GM19468 (cell line): ENCODE measurements around the gene BOLA2.
"Not testable (repeated sequence)": the region's sequence is repeated elsewhere in the genome, so short reads cannot be mapped to it uniquely, and the experiment has no call there.

Source experiments
- ATAC-seq: cut with Tn5 transposase; IDR thresholded peaks from one replicate; pipeline ENCODE4 v1.9.1; 2021; ENCODE audit warnings: mild to moderate bottlenecking, moderate library complexity, moderate number of reproducible peaks; ENCODE audit not compliant: unreplicated experiment; ENCODE audit errors: extremely low read depth

The BOLA2 gene

DNA sequence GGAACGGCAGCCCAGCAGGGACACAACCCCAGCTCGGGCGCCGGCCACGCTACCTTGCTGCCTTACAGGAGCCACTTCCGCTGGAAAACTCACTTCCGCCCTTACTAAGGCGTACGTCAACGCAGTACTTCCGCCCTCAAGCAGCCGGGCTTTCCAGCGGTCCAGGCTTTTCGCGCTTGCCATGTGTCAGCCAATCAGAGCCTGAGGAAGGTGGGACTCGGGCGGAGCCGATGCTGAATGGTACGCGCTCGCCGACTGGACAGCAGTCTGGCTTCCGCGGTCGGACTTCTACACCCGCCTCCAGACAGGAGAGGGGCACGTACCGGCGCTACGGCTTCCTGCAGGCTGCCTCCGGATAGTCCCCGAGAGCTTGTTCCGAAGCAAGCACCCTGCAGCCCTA, at the start of gene BOLA2, which contains the start of gene SLX1B:
Gene BOLA2, minus strand, starts transcription at position 83 of the 400 bp plus-strand sequence. CDS start 98 bp downstream, outside the sequence.
Gene SLX1B, plus strand, starts transcription at position 265 of the 400 bp plus-strand sequence.
- ATAC-seq: peak; percentile 93

- not testable (repeated sequence) for ATAC-seq
These were observed 28.1 kb upstream of the BOLA2 start for GRCh38 chr16:29482276-29482675.

DNA sequence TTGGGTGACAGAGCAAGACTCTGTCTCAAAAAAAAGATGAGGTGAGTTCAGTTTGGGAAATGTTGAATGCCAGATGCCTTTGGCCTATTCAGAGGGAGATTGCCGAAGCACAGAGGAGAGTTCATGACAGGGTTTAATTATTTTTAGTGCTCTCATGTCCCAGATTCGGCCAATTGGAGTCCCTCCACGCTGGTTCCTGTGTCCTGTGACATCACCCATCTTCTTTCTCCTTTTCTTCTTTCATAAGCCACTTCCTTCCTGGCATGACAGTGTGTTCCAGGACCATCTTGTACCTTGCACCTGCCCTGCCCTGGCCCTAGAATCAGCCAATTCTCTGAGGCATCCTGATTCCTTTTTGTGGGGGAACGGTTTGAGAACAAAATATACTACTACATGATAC, 17.9 kb upstream of the BOLA2 start:
- not testable (repeated sequence) for ATAC-seq

- ATAC-seq: not testable (repeated sequence)
These were observed 15.5 kb upstream of the BOLA2 start for GRCh38 chr16:29469660-29470059.

DNA sequence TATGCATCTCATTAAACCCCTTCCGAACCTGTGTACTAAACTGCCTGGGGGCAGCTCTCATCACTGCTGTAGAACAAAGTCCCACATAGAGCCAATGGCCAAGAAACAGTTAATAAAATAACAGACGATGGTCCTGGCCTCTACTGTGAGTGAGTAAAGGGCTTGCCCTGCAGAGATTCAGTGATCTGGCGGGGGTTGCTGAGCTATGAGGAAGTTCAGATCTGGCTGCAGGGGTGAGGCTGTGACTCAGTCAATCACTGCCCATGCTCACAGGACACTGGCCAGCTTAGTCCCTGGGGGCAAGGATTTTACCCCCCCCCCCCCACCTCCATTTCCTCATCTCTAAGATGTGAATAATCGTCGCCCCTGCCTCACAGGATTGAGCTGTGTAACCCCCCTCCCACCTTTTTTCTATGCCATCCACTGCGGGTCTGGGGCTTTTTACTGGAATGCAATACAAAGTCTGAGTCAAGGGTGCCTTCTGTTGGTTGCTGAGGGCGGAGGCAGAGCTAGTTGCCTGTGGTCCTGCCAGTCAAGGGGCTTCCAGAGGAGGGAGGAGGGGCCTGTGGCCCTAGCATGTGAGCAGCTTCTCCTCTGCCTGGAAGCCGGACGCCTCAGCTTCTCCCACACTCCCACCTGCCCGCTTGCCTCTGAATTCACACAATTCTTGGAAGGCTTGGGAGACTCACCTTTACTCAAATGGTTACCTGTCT, 13.7 kb upstream of the BOLA2 start:
- ATAC-seq: not testable (repeated sequence)

DNA sequence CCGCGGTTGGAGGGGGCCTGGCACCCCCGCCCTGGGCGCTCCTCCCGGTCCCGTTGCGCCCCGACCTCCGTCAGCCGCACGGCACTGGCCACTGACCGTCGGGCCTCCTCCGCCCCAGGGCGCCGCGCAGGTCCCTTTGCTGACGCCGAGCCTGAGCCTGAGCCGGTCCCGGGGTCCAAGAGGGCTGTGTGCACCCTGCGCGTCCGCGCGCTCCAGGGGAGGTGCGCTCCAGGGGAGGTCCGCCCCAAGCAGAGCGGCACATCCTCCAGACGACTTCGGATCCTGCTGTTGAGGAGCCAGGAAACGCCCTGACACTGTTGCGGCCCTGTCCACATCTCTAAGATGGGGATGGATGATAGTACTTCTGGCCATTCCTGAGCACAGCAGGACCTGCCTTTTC, 12.8 kb upstream of the BOLA2 start:
- not testable (repeated sequence) for ATAC-seq

GRCh38 chr16:29465985-29466824, 12.1 kb upstream of the BOLA2 start:
- not testable (repeated sequence) for ATAC-seq

DNA sequence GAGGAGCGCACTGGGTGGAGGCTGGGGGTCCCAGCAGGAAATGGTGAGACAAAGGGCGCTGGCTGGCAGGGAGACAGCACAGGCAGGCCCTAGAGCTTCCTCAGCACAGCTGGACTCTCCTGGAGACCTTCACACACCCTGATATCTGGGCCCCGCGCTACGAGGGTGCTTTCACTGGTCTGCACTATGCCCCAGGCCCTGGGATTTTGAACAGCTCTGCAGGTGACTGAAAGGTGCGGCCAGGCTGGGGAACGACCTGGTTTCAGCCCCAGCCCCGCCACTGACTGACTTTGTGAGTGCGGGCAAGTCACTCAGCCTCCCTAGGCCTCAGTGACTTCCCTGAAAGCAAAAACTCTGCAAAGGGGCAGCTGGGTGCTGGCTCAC, 6.5 kb upstream of the BOLA2 start:
- not testable (repeated sequence) for ATAC-seq

DNA sequence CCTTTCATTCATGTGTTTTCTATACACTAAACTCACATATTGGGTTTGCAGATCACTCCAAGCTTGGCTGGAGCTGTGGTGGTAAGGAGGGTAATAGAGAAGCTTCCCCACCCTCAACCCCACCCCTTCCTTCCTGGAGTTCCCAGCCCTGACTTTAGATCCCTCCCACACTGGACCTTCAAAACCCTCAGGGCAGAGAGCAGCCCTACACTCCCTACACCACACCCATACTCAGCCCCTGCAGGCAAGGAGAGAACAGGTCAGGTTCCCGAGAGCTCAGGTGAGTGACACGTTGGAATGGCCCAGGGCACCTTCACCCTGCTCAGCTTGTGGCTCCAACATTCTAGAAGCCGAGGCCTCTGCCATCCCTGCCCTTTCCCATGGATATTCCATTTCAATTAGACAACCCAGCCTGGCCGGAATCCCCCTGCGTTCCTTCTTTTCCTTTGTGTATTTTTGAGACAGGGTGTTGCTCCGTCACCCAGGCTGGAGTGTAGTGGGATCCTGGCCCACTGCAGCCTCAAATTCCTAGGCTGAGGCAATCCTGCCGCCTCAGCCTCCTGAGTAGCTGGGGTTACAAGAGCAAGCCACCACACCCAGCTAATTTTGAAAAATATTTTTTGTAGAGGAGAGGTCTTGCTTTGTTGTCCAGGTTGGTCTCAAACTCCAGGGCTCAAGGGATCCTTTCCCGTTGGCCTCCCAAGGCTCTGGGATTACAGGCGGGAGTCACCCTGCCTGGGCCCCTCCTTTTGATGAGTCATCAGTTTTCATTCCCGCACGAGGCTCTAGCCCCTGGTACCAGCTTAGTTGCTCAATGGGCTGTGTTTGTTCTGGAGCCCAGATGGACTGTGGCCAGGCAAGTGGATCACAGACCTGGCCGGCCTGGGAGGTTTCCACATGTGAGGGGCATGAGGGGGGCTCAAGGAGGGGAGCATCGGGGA, 5.8 kb upstream of the BOLA2 start, which contains the start of gene SULT1A4:
Gene SULT1A4, plus strand, starts transcription at position 208 of the 941 bp plus-strand sequence. CDS start 1,473 bp downstream, outside the sequence.
- not testable (repeated sequence) for ATAC-seq

DNA sequence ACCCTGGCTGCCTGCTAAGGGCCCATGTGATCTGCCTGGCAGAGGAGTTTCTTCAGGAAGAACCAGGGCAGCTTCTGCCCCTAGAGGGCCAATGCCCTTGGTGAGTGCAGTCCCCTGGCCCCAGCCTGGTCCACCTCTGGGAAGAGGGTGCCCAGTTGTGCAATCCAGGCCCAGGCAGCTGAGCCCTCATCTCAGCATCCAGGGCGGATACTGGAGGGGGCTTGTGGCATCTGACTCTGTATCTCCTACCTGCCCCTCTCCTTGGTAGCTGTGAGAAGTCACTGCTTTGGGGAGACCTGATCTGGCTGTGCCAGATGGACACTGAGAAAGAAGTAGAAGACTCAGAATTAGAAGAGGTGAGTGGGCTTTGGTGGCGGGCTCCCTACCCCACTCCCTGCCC, 3.5 kb upstream of the BOLA2 start:
- ATAC-seq: not testable (repeated sequence)

DNA sequence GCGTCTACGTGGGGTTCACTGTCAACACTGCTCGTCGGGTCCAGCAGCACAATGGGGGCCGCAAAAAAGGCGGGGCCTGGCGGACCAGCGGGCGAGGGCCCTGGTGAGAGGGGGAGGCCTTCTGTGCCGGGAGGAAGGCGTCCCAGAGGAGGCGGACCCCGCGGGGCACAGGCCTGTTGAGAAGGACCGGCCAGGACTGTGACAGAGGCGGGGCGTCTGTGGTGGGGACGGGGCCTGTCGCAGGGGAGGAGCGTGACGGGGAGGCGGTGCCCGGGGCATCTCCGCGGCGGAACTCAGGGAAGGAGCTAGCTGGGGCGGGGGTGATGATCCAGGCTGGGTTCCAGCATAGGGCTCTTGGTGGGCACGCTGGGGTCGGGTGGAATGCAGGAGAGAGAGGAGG, 677 bp upstream of the BOLA2 start:
- ATAC-seq: peak; percentile 28

GRCh38 chr16:29453754-29454153, 397 bp downstream of the BOLA2 start:
- ATAC-seq: not testable (repeated sequence)

DNA sequence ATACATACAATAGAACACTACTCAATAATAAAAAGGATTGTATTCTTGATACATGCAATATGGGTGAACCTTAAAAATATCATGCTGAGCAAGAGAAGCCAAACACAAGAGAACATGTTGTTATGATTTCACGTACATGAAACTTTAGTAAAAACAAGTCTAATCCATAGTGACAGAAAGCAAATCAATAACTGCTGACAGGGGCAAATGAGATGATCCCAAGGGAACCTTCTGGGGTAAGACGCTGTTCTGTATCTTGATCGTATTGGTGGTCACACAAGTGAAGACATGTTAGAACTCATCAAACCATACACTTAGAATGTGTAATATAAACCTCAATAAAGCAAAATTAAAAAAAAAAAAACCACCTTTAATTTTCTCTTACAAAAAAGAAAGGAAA, 28.8 kb downstream of the BOLA2 start:
- ATAC-seq: not testable (repeated sequence)

GRCh38 chr16:29423587-29423986, 30.6 kb downstream of the BOLA2 start:
- not testable (repeated sequence) for ATAC-seq

DNA sequence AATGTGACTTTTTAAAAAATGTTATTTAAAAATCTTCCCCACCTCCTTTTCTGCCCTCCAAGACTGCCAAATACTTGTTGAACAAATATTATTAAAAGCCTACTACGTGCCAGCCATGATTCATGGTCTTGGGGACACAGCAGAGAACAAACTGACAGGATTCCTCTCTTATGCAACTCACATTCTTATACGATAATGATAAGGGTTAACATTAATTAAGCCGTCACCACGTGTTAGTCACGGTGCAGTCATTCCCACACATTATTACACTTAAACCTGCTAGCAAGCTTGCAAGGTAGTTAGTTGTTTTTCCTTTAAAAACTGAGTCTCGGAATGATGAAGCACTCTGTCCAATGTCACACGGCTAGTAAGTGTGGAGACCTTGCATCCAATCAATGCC, 48.9 kb downstream of the BOLA2 start:
- not testable (repeated sequence) for ATAC-seq
